ENCODE data around the gene ERP44.

ERP44 gene

GRCh38 chr9:99929652-99930051 is 169.1 kb downstream of the ERP44 start:
- DNase-seq = no peak
